EL (cell line): ENCODE data around the gene MDM2.
"Not testable (repeated sequence)": the region's sequence is repeated elsewhere in the genome, so short reads cannot be mapped to it uniquely, and the experiment has no call there.

Source experiments
- DNase-seq: peaks from one replicate; pipeline ENCODE4 v3.0.0-alpha.2; 2016

The MDM2 gene

DNA sequence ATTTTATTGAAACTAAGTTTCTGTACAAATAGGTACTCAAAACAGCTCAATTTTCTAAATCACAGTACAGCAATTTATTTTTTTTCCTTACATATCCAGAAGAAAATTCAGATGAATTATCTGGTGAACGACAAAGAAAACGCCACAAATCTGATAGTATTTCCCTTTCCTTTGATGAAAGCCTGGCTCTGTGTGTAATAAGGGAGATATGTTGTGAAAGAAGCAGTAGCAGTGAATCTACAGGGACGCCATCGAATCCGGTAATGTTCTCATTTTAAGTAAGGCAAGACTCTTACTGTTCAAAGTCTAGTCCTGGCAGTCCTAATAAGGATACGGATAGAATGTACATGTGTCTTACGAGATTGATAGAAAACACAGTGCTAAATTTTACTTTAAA lies 20.7 kb downstream of the MDM2 start:
- no peak for DNase-seq

DNA sequence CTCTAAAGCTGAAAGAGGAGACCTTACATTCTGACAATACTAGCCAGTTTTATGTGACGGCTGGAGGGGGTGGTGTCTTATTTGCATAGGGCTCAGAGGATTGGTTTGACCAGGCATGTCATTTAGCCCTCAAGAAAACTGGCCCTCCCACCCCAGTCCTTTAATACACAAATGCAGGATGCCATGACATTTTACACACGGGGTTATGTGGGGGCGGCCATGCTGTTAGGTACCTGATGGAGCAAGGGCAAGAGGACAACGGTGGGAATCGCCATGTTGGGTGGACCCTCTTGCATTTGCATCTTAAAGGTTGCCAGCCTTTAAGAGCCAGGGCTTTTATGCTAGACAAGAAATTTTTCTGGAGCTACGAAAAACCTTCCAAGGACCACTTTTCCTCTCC lies 23.3 kb downstream of the MDM2 start:
- DNase-seq: no peak

GRCh38 chr12:68831751-68832503 lies 23.9 kb downstream of the MDM2 start:
- DNase-seq: no peak

DNA sequence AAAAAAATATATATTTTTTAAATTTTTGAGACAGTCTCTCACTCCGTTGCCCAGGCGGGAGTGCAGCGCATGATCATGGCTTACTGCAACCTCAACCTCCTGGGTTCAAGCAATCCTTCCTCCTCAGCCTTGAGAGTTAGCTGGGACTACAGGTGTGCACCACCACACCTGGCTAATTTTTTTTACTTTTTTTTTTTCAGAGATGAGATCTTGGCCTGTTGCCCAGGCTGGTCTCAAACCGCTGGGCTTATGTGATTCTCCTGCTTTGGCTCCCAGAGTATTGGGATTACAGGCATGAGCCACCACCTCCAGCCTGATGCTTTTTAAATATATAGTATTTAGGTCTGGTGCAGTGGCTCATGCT lies 24.5 kb downstream of the MDM2 start:
- DNase-seq: no peak

- no peak for DNase-seq
Observed at GRCh38 chr12:68833508-68833907, 25.5 kb downstream of the MDM2 start.

DNA sequence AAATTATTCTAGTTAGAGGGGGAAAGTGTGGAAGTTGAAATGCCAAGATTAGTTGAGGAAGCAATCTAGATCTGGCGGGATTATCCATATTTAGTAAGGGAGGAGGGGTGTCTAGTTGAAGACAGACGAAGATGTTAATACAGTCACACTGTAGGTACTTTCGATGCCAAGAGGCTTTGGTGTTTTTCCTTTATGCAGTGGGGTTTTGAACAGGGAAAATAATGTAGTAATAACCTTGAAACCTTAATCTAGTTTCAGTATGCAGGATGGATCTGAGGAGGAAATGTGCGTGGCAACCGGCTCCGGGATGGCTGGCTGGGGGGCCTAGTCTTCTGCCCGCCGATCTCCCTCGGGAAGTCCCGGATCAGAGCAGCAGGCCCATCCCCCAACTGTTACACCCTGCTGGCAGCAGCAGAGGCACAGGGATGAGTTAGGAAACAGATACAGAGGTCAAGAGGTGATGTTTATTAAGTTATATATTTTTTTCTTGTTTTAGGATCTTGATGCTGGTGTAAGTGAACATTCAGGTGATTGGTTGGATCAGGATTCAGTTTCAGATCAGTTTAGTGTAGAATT lies 27.4 kb downstream of the MDM2 start:
- no peak for DNase-seq

- DNase-seq: no peak
Observed at GRCh38 chr12:68837215-68837614, 29.2 kb downstream of the MDM2 start.

DNA sequence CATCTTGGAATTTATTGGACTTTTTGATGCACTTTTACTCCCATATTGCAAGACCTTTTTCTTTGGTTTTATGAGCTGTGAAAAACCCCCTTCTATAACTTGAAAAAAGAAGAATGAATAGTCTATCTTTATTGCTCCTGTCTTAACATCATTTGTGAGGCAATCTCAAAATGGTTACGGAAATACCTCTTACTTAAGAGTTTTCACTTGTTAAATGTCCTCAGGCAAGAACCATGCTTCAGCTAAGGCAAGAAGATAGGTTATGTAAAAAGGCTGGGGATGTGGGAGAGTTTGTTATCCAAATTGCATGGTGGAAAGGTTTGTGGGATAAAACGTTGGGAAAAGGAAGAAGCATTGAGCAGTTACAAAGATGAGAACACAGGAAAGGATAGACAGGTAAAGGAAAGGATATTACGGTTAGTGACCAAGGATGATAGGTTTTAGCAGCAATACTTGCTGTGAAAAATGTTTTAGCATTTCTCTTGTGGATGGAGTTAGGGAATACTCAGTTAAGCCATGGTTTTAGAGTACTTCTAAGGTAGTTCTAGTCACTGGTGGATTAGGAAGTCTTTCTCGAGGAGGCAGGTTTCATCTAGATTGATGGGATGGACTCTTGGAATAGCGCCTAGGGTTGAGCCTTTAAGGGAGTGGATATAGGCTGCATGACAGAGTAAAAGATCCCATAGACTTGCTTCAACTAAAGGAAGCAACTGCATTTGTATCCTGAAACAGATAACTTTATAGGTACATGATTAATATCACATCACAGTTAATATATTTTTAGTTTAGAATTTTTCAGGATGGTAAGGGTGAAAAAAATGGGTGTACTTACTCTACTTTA lies 30.3 kb downstream of the MDM2 start:
- no peak for DNase-seq

GRCh38 chr12:68839183-68840147 lies 31.5 kb downstream of the MDM2 start:
- DNase-seq: no peak

DNA sequence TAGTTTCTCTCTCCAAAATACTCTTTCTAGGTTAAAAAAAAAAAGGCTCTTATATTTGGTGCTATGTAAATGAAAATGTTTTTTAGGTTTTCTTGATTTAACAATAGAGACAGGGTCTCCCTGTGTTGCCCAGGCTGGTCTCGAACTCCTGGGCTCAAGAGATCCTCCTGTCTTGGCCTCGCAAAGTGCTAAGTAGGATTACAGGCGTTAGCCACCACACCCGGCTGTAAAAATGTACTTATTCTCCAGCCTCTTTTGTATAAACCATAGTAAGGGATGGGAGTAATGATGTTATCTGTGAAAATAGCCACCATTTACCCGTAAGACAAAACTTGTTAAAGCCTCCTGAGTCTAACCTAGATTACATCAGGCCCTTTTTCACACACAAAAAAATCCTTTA lies 33.2 kb downstream of the MDM2 start:
- not testable (repeated sequence) for DNase-seq

DNA sequence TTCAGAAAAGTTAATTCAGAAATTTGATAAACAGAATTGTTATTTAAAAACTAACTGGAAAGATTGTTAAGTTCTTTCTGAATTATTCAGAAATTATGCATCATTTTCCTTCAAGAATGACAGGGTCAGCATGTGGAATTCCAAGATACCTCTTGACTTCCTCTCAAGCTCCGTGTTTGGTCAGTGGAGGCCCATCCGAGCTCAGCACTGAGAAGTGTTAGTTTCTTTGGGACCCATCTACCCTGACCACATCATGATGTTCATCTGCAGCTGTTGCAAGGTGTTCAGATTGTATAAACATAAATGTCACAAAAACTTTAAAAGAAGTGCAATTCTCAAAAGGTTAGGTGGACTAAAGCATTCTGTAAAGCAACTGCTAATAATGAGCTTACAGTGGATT lies 33.7 kb downstream of the MDM2 start:
- no peak for DNase-seq

GRCh38 chr12:68842123-68842522 lies 34.1 kb downstream of the MDM2 start:
- no peak for DNase-seq

DNA sequence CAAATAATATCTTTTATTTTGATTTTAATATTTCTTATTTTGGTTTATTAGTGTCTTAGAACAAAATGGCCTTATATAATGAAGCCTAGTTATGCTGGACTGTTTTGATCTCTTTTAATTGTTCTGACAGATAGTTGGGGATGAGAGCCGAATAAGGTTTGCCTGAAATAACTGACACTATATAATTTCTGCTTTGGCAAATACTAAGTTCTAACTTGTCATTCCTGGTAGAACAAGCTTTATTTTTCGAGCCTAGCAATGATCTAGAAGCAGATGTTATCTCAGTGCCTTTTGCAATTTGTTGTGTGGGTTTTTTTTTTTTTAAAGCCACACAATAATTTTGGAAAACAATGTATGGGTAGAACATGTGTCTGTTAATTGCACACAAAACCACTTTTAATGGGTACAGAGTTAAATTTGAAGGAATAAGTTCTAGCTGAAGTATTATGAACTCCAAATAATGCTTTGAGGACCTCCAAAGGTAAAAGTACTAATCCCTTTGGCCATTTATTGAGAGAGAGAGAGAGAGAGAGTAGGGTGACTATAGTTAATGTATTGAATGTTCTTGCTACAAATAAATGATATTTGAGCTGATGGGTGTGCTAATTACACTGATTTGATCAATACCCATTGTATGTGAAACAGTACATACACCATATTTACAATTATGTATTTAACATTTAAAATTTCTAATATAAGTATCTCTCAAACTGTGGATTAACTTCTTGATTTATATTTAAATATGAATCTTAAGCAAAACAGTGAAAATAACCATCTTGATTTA lies 35.0 kb downstream of the MDM2 start:
- no peak for DNase-seq

DNA sequence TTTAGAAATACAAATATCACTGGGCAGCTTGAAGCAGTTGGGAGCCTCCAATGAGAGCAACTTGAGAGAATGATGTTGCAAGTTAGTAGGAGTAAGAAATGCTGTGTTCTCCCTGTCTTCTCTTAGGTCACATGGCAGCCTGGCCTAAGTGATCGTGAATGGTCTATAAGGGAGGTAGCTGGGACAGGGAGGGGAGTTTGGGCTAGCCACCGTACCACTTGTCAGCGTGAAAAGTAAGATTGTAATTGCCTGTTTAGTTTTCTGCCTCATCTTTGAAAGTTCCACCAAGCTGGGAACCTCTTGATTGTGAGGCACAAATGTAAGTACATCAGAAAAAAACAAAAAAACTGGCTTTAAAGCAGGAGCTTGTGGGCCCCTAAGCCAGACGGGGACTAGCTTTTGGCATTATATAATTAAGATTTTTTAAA lies 36.4 kb downstream of the MDM2 start:
- DNase-seq: no peak

- DNase-seq: no peak
Observed at GRCh38 chr12:68844788-68845695, 37.1 kb downstream of the MDM2 start.

DNA sequence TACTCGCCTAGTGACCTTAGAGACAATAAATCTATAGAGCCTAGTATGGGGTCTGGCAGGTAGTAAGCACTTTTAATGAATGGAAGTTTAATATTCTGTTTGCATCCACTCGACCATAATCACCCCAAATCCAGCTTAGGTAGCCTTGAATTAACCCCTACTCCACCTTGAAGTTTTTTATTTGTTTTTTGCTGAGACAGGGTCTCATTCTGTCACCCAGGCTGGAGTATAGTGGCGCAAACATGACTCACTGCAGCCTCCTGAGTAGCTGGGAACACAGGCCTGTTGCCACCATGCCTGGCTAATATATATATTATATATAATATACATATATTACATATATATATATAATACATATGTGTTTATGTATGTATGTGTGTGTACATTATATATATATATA lies 38.8 kb downstream of the MDM2 start:
- DNase-seq: no peak

DNA sequence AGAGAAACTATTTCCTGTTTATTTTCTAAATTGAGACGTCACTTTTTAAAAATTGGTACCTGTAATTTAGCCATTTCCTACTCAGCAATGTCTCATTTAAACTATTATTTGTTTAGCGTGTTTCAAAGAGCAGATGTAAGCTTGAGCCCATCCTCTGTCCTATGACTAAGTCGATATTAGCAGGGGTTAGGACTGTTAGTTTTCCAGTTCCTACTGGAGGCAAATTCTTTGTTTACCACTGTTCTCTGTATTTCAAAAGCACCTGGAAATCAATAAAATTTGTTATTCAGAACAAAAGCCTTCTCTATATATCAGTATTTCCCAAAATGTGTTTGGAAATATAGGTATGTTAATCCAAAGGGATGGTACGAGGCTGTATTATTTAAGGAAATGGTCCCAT lies 42.4 kb downstream of the MDM2 start:
- no peak for DNase-seq

DNA sequence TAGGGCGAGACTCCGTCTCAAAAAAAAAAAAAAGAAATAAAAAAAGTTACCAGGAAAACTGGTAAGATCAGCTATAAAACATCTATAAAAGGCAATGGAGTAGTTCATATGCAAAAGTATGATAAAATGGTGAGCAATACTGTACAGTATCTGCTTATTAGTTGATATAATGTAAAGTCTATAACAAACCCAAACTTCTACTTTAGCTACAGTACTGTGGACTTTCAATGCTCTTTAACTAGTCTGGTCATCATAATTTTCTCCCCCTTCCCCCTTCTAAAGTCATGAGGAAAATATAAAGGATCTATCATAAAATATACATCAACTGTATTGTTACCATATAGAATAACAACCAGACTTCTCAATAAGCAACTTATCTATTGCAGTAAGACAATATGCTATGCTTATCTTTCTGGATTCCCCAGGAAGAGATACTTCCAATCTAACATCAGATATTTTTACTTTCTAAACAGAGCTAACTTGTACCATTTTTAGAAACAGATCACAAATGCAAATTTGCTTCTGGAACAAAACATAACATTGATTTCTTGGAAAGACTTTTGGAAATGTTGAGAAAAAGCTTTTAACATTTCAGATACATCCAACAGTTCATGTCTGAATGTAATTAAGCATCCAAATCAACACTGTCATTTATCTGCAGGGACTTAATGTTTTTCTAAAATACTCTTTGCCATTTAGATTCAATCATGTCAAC lies 43.8 kb downstream of the MDM2 start:
- DNase-seq: no peak

DNA sequence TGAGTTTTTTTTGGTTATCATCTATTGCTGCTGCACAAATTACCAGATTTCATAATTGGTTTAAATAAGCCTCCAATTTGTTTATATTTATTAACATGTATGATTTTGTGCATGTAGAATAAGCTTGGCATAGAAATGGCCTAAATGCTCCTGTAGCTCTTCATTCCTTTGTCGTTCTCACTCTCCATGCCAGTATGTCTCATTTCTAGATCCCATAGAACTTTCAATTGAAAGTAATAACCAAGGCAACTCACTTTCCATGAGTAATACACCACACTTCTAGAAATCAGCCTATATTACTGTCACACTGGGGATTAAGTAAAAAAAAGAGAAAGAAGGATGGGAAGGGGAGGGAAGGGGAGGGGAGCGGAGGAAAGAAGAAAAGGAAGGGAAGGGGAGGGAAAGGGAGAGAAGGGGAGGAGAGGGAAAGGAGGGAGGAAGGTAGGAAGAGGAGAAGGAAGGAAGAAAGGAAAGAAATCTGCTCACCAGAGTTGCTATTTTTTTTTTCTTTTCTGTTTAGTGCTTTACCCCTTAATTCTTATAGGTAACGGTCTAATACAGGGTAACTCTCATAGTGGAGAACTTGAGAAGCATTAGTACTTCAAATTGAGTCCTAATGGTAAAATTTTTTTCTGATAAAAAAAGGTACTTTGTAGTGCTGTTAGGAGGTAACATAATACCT lies 45.6 kb downstream of the MDM2 start:
- DNase-seq: no peak

DNA sequence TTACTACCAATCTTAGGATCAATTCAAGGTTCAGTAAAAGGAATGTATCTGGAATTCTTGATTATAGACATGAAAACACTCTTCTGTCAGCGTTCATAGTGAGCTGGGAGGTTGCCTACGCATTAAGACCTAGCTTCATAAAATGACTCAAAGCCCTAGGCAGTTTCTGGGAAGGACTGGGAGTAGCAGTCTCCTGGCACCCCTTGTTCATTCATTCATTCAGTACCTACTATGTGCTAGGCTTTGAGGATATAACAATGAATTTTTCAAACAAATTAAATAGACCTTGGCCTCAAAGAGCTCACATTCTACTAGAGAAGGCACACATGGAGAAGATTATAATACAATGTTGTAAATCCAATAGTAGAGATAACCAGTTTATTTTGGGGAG lies 46.1 kb downstream of the MDM2 start:
- DNase-seq: no peak
